GM12878 (cell line): Measurements from ENCODE around the gene TRAIP.

Experiments used
- EZH2 ChIP-seq: IDR thresholded peaks from 2 replicates; pipeline ENCODE4 v1.6.1; 2012; ENCODE audit warnings: low read depth, mild to moderate bottlenecking, control low read depth, inconsistent platforms, low read length, borderline replicate concordance; ENCODE audit not compliant: control insufficient read depth
- FOXM1 ChIP-seq: IDR thresholded peaks from 2 replicates; pipeline ENCODE4 v1.6.1; 2012; ENCODE audit warnings: low read depth, mild to moderate bottlenecking, inconsistent platforms, low read length, moderate library complexity
- ZZZ3 ChIP-seq: IDR thresholded peaks from 2 replicates; pipeline ENCODE4 v1.6.1; 2011; ENCODE audit warnings: low read depth; ENCODE audit not compliant: control insufficient read depth, insufficient read length

GRCh38 chr3:49865198-49865784 lies 8.9 kb upstream of the TRAIP start:
- no peak for TF ChIP-seq ZZZ3
- no peak for TF ChIP-seq EZH2
- no peak for TF ChIP-seq FOXM1
